GM12878 (cell line): ENCODE results near the gene GOLGA6L2.

ENCODE experiments used
- BMI1 ChIP-seq: fragments of 450-650 bp; IDR thresholded peaks from 2 replicates; pipeline ENCODE4 v1.6.1; 2016; ENCODE audit warnings: mild to moderate bottlenecking, moderate library complexity, borderline replicate concordance
- CHD1 ChIP-seq: IDR thresholded peaks from 2 replicates; pipeline ENCODE4 v1.6.1; 2012; ENCODE audit warnings: low read depth, low read length, improper control_type of control experiment
- EGR1 ChIP-seq, 2 experiments: IDR thresholded peaks; 1 replicate in 1 of 2; 2 replicates in 1 of 2; pipeline ENCODE4 v1.6.1; 2011 to 2012; ENCODE audit warnings: low read depth in 2 of 2, low read length in 2 of 2, borderline replicate concordance in 1 of 2, mild to moderate bottlenecking in 1 of 2, moderate library complexity in 1 of 2
- ESRRA ChIP-seq: IDR thresholded peaks from 2 replicates; pipeline ENCODE4 v1.6.1; 2012; ENCODE audit warnings: mild to moderate bottlenecking, low read length, improper control_type of control experiment
- EZH2 ChIP-seq: IDR thresholded peaks from 2 replicates; pipeline ENCODE4 v1.6.1; 2012; ENCODE audit warnings: low read depth, mild to moderate bottlenecking, control low read depth, inconsistent platforms, low read length, borderline replicate concordance; ENCODE audit not compliant: control insufficient read depth
- POLR2AphosphoS5 ChIP-seq: IDR thresholded peaks from 2 replicates; pipeline ENCODE4 v1.6.1; 2011; ENCODE audit warnings: mild to moderate bottlenecking, low read length, inconsistent platforms
- SRF ChIP-seq, 2 experiments: IDR thresholded peaks; 2 replicates each; pipeline ENCODE4 v1.6.1; 2011; ENCODE audit warnings: low read depth in 2 of 2, low read length in 2 of 2, mild to moderate bottlenecking in 1 of 2, moderate library complexity in 1 of 2
- TARDBP ChIP-seq: IDR thresholded peaks from 2 replicates; pipeline ENCODE4 v1.6.1; 2016; ENCODE audit warnings: borderline replicate concordance
- TF ChIP-seq, protein P1 (sequence below): IDR thresholded peaks from 2 replicates; pipeline ENCODE4 v1.6.1; 2012; ENCODE audit warnings: low read depth, low read length, improper control_type of control experiment

DNA sequence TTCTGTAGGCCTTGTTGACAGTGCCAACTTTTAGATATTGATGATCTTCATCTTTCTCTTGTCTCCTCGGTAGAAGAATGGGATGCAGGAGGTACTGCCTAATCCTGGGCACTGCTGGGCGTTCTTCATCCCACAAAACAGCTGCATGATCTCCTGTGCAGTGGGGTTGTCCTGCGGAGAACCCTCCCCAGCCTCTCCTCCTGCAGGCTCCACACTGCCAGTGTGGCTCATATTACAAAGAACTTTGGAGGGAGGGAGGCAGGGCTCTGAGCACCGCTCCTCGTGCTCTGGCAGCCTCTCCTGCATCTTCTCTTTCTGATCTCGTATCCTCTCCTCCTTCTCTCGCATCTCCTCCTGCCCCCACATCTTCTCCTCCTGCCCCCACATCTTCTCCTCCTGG, 7.5 kb downstream of the GOLGA6L2 start:
- TF ChIP-seq CHD1 (no peak), POLR2AphosphoS5 (no peak), SRF (IDR thresholded peaks at IDR 0.05; ENCODE audit: low read depth in 2 of 2, low read length in 2 of 2) (no peak), TARDBP (no peak), EGR1 (IDR thresholded peaks at IDR 0.05; ENCODE audit: borderline replicate concordance in 1 of 2, low read depth in 2 of 2, low read length in 2 of 2) (no peak), ESRRA (no peak), BMI1 (no peak), EZH2 (no peak)
- TF ChIP-seq, protein P1, sequence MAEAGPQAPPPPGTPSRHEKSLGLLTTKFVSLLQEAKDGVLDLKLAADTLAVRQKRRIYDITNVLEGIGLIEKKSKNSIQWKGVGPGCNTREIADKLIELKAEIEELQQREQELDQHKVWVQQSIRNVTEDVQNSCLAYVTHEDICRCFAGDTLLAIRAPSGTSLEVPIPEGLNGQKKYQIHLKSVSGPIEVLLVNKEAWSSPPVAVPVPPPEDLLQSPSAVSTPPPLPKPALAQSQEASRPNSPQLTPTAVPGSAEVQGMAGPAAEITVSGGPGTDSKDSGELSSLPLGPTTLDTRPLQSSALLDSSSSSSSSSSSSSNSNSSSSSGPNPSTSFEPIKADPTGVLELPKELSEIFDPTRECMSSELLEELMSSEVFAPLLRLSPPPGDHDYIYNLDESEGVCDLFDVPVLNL = no peak
